K562 (cell line): Measurements from ENCODE around the gene GSTM1. TPM values are rescaled to one million over a fixed set of nuclear protein-coding genes. Genes with fewer than 3 reads are reported as not detected.

Source experiments
- ATAC-seq: fragments of 200-7000 bp; cut with Tn5 transposase; 3 replicates; pipeline ENCODE4 v1.9.1; 2020; ENCODE audit warnings: moderate library complexity
- BruUV-seq: library from RNA; stranded (reverse); fragments of 400-500 nt; replicated peaks from 2 replicates; lab custom pipeline; 2021; lab: Mats Ljungman, UMichigan
- CTCF ChIA-PET: fragments of 300-600 bp; formaldehyde crosslinking; extraction: SDS; loops from one replicate; lab custom pipeline; 2021; ENCODE audit warnings: low intra/inter-chr PET ratio; lab: Yijun Ruan, JAX
- POLR2A ChIA-PET: fragments of 300-600, 350-650 bp; sonication (Branson Sonifier 250); formaldehyde crosslinking; extraction: SDS; loops from one replicate; lab custom pipeline; 2021; ENCODE audit warnings: antibody characterized with exemption, inconsistent platforms; lab: Yijun Ruan, JAX
- DNase-seq, 4 experiments: peaks; one replicate each; pipeline versions ENCODE4 v3.0.0 to v3.0.0-alpha.2; 2011 to 2018; ENCODE audit warnings: low spot score in 3 of 4, mixed read lengths in 3 of 4; ENCODE audit errors: extremely low read depth in 1 of 4
- FAIRE-seq: peaks from 2 replicates; lab custom pipeline; 2011; peaks lifted over from hg19 to GRCh38; lab: Jason Lieb, UNC
- H2AFZ ChIP-seq: 2 replicates; pipeline ENCODE4 v1.6.0; 2011; ENCODE audit warnings: low read depth, low read length, control low read depth, inconsistent platforms
- H3K27ac ChIP-seq: fragments of 200-600 bp; 3 replicates; pipeline ENCODE4 v1.8.0; 2011; ENCODE audit warnings: low read depth, mild to moderate bottlenecking, control low read depth, inconsistent platforms, low read length, moderate library complexity, mixed read lengths; ENCODE audit errors: extremely low read depth
- H3K27me3 ChIP-seq, 2 experiments: fragments of 300-600 bp in 1 of 2; 2 replicates in 1 of 2; 3 replicates in 1 of 2; pipeline versions ENCODE4 v1.6.0 to v1.8.0; 2011; ENCODE audit warnings: inconsistent platforms in 2 of 2, low read length in 2 of 2, mild to moderate bottlenecking in 1 of 2, mixed read lengths in 1 of 2, moderate library complexity in 1 of 2; ENCODE audit not compliant: control insufficient read depth in 2 of 2, insufficient read depth in 2 of 2
- H3K36me3 ChIP-seq: fragments of 300-600 bp; 3 replicates; pipeline ENCODE4 v1.8.0; 2011; ENCODE audit warnings: mild to moderate bottlenecking, low read length, inconsistent platforms; ENCODE audit not compliant: control insufficient read depth, insufficient read depth
- H3K4me1 ChIP-seq, 2 experiments: fragments of 200-600 bp in 1 of 2; replicated peaks in 1 of 2; 2 replicates in 1 of 2; 3 replicates in 1 of 2; pipeline versions ENCODE4 v1.5.1 to v1.8.0; 2011; ENCODE audit warnings: inconsistent platforms in 2 of 2, low read length in 2 of 2, mild to moderate bottlenecking in 1 of 2, mixed read lengths in 1 of 2, moderate library complexity in 1 of 2; ENCODE audit not compliant: control insufficient read depth in 2 of 2, insufficient read depth in 2 of 2
- H3K4me2 ChIP-seq: 2 replicates; pipeline ENCODE4 v1.6.1; 2011; ENCODE audit warnings: low read length, control low read depth, inconsistent platforms, mixed read lengths; ENCODE audit not compliant: insufficient read depth
- H3K4me3 ChIP-seq: fragments of 200-600 bp; sonication (generic), shearing (Covaris generic); 2 replicates; pipeline ENCODE4 v1.5.1; 2016; ENCODE audit warnings: control low read depth, inconsistent platforms
- H3K79me2 ChIP-seq: fragments of 200-600 bp; 3 replicates; pipeline ENCODE4 v1.8.0; 2011; ENCODE audit warnings: low read length, inconsistent platforms; ENCODE audit not compliant: control insufficient read depth, insufficient read depth
- H3K9ac ChIP-seq, 2 experiments: 2 replicates each; pipeline versions ENCODE4 v1.6.0 to v1.6.1; 2011; ENCODE audit warnings: low read depth in 2 of 2, low read length in 2 of 2, control low read depth in 1 of 2, inconsistent platforms in 1 of 2, mild to moderate bottlenecking in 1 of 2, mixed read lengths in 1 of 2; ENCODE audit not compliant: insufficient read depth in 1 of 2
- H3K9me1 ChIP-seq: one replicate; pipeline ENCODE4 v1.6.0; 2011; ENCODE audit warnings: inconsistent platforms, mild to moderate bottlenecking, low read length, moderate library complexity; ENCODE audit not compliant: control insufficient read depth, insufficient read depth
- H3K9me3 ChIP-seq: replicated peaks from 2 replicates; pipeline ENCODE4 v1.5.1; 2011; ENCODE audit warnings: low read depth, low read length, inconsistent platforms; ENCODE audit not compliant: control insufficient read depth, insufficient read depth
- H4K20me1 ChIP-seq: replicated peaks from 2 replicates; pipeline ENCODE4 v1.6.1; 2011; ENCODE audit warnings: low read length, inconsistent platforms, mixed read lengths; ENCODE audit not compliant: control insufficient read depth, insufficient read depth
- ATF1 ChIP-seq, 2 experiments: fragments of 450-650 bp in 1 of 2; IDR thresholded peaks; 2 replicates each; pipeline ENCODE4 v1.6.1; 2016; ENCODE audit warnings: missing compliant biosample characterization in 1 of 2, missing genetic modification characterization in 1 of 2
- BCOR ChIP-seq: fragments of 450-650 bp; IDR thresholded peaks from 2 replicates; pipeline ENCODE4 v1.6.1; 2016
- ESRRA ChIP-seq: fragments of 450-650 bp; IDR thresholded peaks from 2 replicates; pipeline ENCODE4 v1.6.1; 2014; ENCODE audit warnings: low read depth, mild to moderate bottlenecking, moderate library complexity, borderline replicate concordance
- POLR2G ChIP-seq: fragments of 200-400 bp; formaldehyde crosslinking; IDR thresholded peaks from 2 replicates; pipeline ENCODE4 v1.6.1; 2017; ENCODE audit warnings: low read depth, mild to moderate bottlenecking, antibody characterized with exemption, low read length, moderate library complexity
- SNRNP70 ChIP-seq: fragments of 200-400 bp; formaldehyde crosslinking; optimal IDR thresholded peaks from 2 replicates; pipeline ENCODE3; 2017; ENCODE audit warnings: low read depth, low read length
- STAT6 ChIP-seq: sonication (generic); formaldehyde crosslinking; IDR thresholded peaks from 2 replicates; pipeline ENCODE4 v1.8.1; 2023; ENCODE audit warnings: mild to moderate bottlenecking, missing genetic modification reagents
- SUPT5H ChIP-seq: fragments of 450-650 bp; IDR thresholded peaks from 2 replicates; pipeline ENCODE4 v1.6.1; 2016
- TBL1XR1 ChIP-seq, 2 experiments: IDR thresholded peaks; 2 replicates each; pipeline ENCODE4 v1.6.1; 2012; ENCODE audit warnings: improper control_type of control experiment in 2 of 2, low read length in 2 of 2, mild to moderate bottlenecking in 1 of 2
- TRIM25 ChIP-seq: fragments of 450-650 bp; IDR thresholded peaks from 2 replicates; pipeline ENCODE4 v1.7.0; 2016; ENCODE audit warnings: borderline replicate concordance
- VEZF1 ChIP-seq: fragments of 200-800 bp; sonication (Bioruptor generic); IDR thresholded peaks from 2 replicates; pipeline ENCODE4 v1.6.1; 2017; ENCODE audit warnings: missing genetic modification characterization, missing compliant biosample characterization
- ZBED1 ChIP-seq: IDR thresholded peaks from 2 replicates; pipeline ENCODE4 v1.6.1; 2014
- ZNF224 ChIP-seq: sonication (generic); formaldehyde crosslinking; IDR thresholded peaks from 2 replicates; pipeline ENCODE4 v1.8.0; 2022; ENCODE audit warnings: mild to moderate bottlenecking, missing genetic modification reagents
- ZNF263 ChIP-seq: sonication (generic); formaldehyde crosslinking; IDR thresholded peaks from 2 replicates; pipeline ENCODE4 v1.8.0; 2022; ENCODE audit warnings: mild to moderate bottlenecking, missing genetic modification reagents, borderline replicate concordance
- ZNF696 ChIP-seq: fragments of 250-450 bp; sonication (Bioruptor Pico); conservative IDR thresholded peaks from 2 replicates; pipeline ENCODE4 v1.4.0; 2020; ENCODE audit warnings: mild to moderate bottlenecking, moderate library complexity
- whole genome bisulfite sequencing: fragments of 100-300 bp; shearing (Covaris generic); methylation state at CpG from one replicate; pipeline ENCODE4 v1.1.6; 2016; ENCODE audit warnings: low coverage, mixed read lengths; ENCODE audit not compliant: insufficient coverage; ENCODE audit errors: missing lambda C conversion rate; 5-methylcytosine and 5-hydroxymethylcytosine counted together
- in situ Hi-C: fragments of 300-500 bp; cut with MboI; formaldehyde crosslinking; loops from 4 replicates; pipeline ENCODE4 v1.15.0; 2018; ENCODE audit warnings: inconsistent platforms, mixed read lengths
- intact Hi-C: fragments of 100-400 bp; cut with micrococcal nuclease; formaldehyde crosslinking; loops from 2 replicates; pipeline ENCODE4 v1.14.2; 2022
- polyA plus RNA-seq, 8 experiments: library from polyadenylated mRNA; depleted of rRNA in 4 of 8; stranded (reverse) in 5 of 8; unstranded in 3 of 8; fragments of >200 nt; fragmentation: Nextera tagmentation in 2 of 8; fragmentation: Illumina TruSeq in 1 of 8; extraction: Ambion mirVana in 2 of 8; extraction: Trizol in 1 of 8; gene quantifications; 2 replicates each; pipeline versions ENCODE4 v1.2.1 to v1.2.3, GENCODE V29; 2011 to 2014; ENCODE audit warnings: inconsistent platforms in 1 of 8, missing spikeins in 1 of 8
- total RNA-seq, 7 experiments: library from RNA; depleted of rRNA in 6 of 7; stranded (reverse); fragments of >200 nt in 6 of 7; fragmentation: Illumina TruSeq in 2 of 7; extraction: Trizol in 2 of 7; gene quantifications; 2 replicates each; pipeline versions ENCODE4 v1.2.1 to v1.2.3, GENCODE V29; 2011 to 2021; ENCODE audit warnings: low replicate concordance in 1 of 7

The GSTM1 gene
- total and polyA plus RNA-seq, 9 of the 15 experiments (the other 6 are each of a cell fraction or from before 2014, with no cell fraction given), result not detected

- no peaks in the 10 kb centered on the region for H3K9me3 ChIP-seq
- TSS peak; percentile 89 for BruUV-seq
- peak within 1 kb of the TSS; percentile 96 for H3K4me2 ChIP-seq
- peaks cover 14% of the 10 kb centered on the region; the same call in 1 of the 3 replicates for H3K36me3 ChIP-seq
- ChIA-PET POLR2A (interaction anchor here (0.5 to 2.3 kb wide), 13 partner anchors 10 to 496 kb away, joined by 3 to 6 read pairs (median 3); partner anchors contain the start of genes GNAI3, GSTM2 and STRIP1), CTCF (no interaction called here)
- no peaks in the 10 kb centered on the region for H4K20me1 ChIP-seq
- WGBS, result under 1% methylated on average over 48 of the region's 54 CpGs
- 0 out of 5 replicates have a peak, but pooled peaks cover 0 to 2% of the 10 kb centered on the region in 2 experiments for H3K27me3 ChIP-seq
- no peaks in the 10 kb centered on the region for H3K9me1 ChIP-seq
- DNase-seq (peak; percentile 89 to 95 (median 92)), ATAC-seq (peak; percentile 98), FAIRE-seq (peak; percentile 90)
- H3K27ac ChIP-seq, result peak within 1 kb of the TSS; percentile 80
- H3K4me1 ChIP-seq, result peaks cover 0 to 24% of the 10 kb centered on the region in 2 experiments; a peak in 3 of 5 replicates
- 0 out of 3 replicates have a peak, but pooled peaks cover 2% of the 10 kb centered on the region for H3K79me2 ChIP-seq
- in situ Hi-C loops (no loop called here), intact Hi-C loops (no loop called here)
- peak within 1 kb of the TSS; percentile 83 to 94 for H3K9ac ChIP-seq
- peak within 1 kb of the TSS; percentile 99 for H2AFZ ChIP-seq
- peak within 1 kb of the TSS; percentile 68 for H3K4me3 ChIP-seq
- TF ChIP-seq ZNF224 (CRISPR knock-in tag), result 0 out of 2 replicates have a peak, but pooled peaks have one; percentile 35
- no peak for TF ChIP-seq TRIM25
- no peak for TF ChIP-seq ZNF696 (CRISPR knock-in tag)
- TF ChIP-seq STAT6 (CRISPR knock-in tag), result peak; percentile 96; the same call in 1 of the 2 replicates
- peak; percentile 80 for TF ChIP-seq SUPT5H
- TF ChIP-seq ZBED1, result no peak
- peak; percentile 87 for TF ChIP-seq POLR2G
- no peak for TF ChIP-seq ATF1 (CRISPR knock-in tag; IDR thresholded peaks at IDR 0.05)
- TF ChIP-seq ATF1 (tag; IDR thresholded peaks at IDR 0.05), result peak; percentile 67
- peak; percentile 72 for TF ChIP-seq BCOR
- TF ChIP-seq TBL1XR1 (IDR thresholded peaks at IDR 0.05; ENCODE audit: low read length in 2 of 2), result 0 out of 4 replicates have a peak, but pooled peaks of 1 of the 2 experiments have one; percentile 40
- peak; percentile 100 for TF ChIP-seq ESRRA
- no peak for TF ChIP-seq SNRNP70
- TF ChIP-seq VEZF1 (CRISPR knock-in tag), result peak; percentile 85
- peak; percentile 68; the same call in 1 of the 2 replicates for TF ChIP-seq ZNF263 (CRISPR knock-in tag)
Measured at GRCh38 chr1:109655615-109656519, 31.8 kb upstream of the GSTM1 start, which contains the start of gene GSTM4. TSS of gene GSTM4 (plus strand) at chr1:109656099. CDS start at chr1:109656390, 291 bp downstream.
